ENCODE measurements around the gene NDST1.

The NDST1 gene

GRCh38 chr5:150545246-150545645 is 37.3 kb downstream of the NDST1 start:
- TF ChIP-seq CTCF (IDR thresholded peaks at IDR 0.05; ENCODE audit: low read depth, low read length, missing control alignments): no peak
- DNase-seq (ENCODE audit: extremely low read depth, low read depth): no peak
- no peak overlapping the region for H3K4me3 ChIP-seq (replicated peaks; ENCODE audit: low read depth, low read length)

GRCh38 chr5:150548123-150548522 is 40.2 kb downstream of the NDST1 start:
- no peak for TF ChIP-seq CTCF (IDR thresholded peaks at IDR 0.05; ENCODE audit: low read depth, low read length, missing control alignments)
- no peak overlapping the region for H3K4me3 ChIP-seq (replicated peaks; ENCODE audit: low read depth, low read length)
- no peak for DNase-seq (ENCODE audit: extremely low read depth, low read depth)

GRCh38 chr5:150549735-150550134 is 41.8 kb downstream of the NDST1 start:
- H3K4me3 ChIP-seq (replicated peaks; ENCODE audit: low read depth, low read length): no peak overlapping the region
- no peak for DNase-seq (ENCODE audit: extremely low read depth, low read depth)
- TF ChIP-seq CTCF (IDR thresholded peaks at IDR 0.05; ENCODE audit: low read depth, low read length, missing control alignments): no peak

- no peak for DNase-seq (ENCODE audit: extremely low read depth, low read depth)
- TF ChIP-seq CTCF (IDR thresholded peaks at IDR 0.05; ENCODE audit: low read depth, low read length, missing control alignments): no peak
- no peak overlapping the region for H3K4me3 ChIP-seq (replicated peaks; ENCODE audit: low read depth, low read length)
These were observed 42.4 kb downstream of the NDST1 start for GRCh38 chr5:150550286-150550685.

GRCh38 chr5:150551066-150551465 is 43.1 kb downstream of the NDST1 start:
- DNase-seq (ENCODE audit: extremely low read depth, low read depth): no peak
- no peak overlapping the region for H3K4me3 ChIP-seq (replicated peaks; ENCODE audit: low read depth, low read length)
- no peak for TF ChIP-seq CTCF (IDR thresholded peaks at IDR 0.05; ENCODE audit: low read depth, low read length, missing control alignments)

- DNase-seq (ENCODE audit: extremely low read depth, low read depth): no peak
- TF ChIP-seq CTCF (IDR thresholded peaks at IDR 0.05; ENCODE audit: low read depth, low read length, missing control alignments): no peak
- no peak overlapping the region for H3K4me3 ChIP-seq (replicated peaks; ENCODE audit: low read depth, low read length)
These were observed 45.5 kb downstream of the NDST1 start for GRCh38 chr5:150553402-150553801.

GRCh38 chr5:150553911-150554310 is 46.0 kb downstream of the NDST1 start:
- no peak for TF ChIP-seq CTCF (IDR thresholded peaks at IDR 0.05; ENCODE audit: low read depth, low read length, missing control alignments)
- no peak overlapping the region for H3K4me3 ChIP-seq (replicated peaks; ENCODE audit: low read depth, low read length)
- DNase-seq (ENCODE audit: extremely low read depth, low read depth): no peak
